Stomach (tissue), 4 donors: Measurements from ENCODE around the gene TBL3.

Experiments
- CTCF ChIP-seq, 7 experiments: fragments of 450-650 bp in 4 of 7; fragments of 200-600 bp in 3 of 7; sonication (generic) in 3 of 7; IDR thresholded peaks; one replicate each; pipeline ENCODE4 v1.5.1; 2016 to 2019; ENCODE audit warnings: antibody characterized with exemption in 7 of 7, control low read depth in 2 of 7, mild to moderate bottlenecking in 1 of 7
- POLR2A ChIP-seq, 4 donors: fragments of 450-650 bp; IDR thresholded peaks; one replicate each; pipeline ENCODE4 v1.6.1; 2016; ENCODE audit warnings: antibody characterized with exemption in 4 of 4, control low read depth in 2 of 4, mild to moderate bottlenecking in 1 of 4, moderate library complexity in 1 of 4
- POLR2AphosphoS5 ChIP-seq, 3 donors: sonication (generic); formaldehyde crosslinking; IDR thresholded peaks; one replicate each; pipeline ENCODE4 v1.6.1; 2016; ENCODE audit warnings: antibody characterized with exemption in 3 of 3

GRCh38 chr16:2007081-2007836, 35.4 kb downstream of the TBL3 start:
- TF ChIP-seq POLR2AphosphoS5 (IDR thresholded peaks at IDR 0.05) (no peak), CTCF (IDR thresholded peaks at IDR 0.05) (no peak), POLR2A (IDR thresholded peaks at IDR 0.05) (no peak)
